Measurements from ENCODE around the gene APOL2.
"Not testable (repeated sequence)": the region's sequence is repeated elsewhere in the genome, so short reads cannot be mapped to it uniquely, and the experiment has no call there.

The APOL2 gene

GRCh38 chr22:36243986-36244385, 4.7 kb upstream of the APOL2 start:
- no peak for DNase-seq (ENCODE audit: low spot score)

GRCh38 chr22:36239150-36239400, 252 bp downstream of the APOL2 start:
- no peak for DNase-seq (ENCODE audit: low spot score)

- no peak for DNase-seq (ENCODE audit: low spot score)
Measured at GRCh38 chr22:36238373-36239149, 766 bp downstream of the APOL2 start.

- DNase-seq (ENCODE audit: low spot score), result no peak
Measured at GRCh38 chr22:36237462-36238372, 1.6 kb downstream of the APOL2 start.

GRCh38 chr22:36236388-36237319, 2.7 kb downstream of the APOL2 start:
- no peak for DNase-seq (ENCODE audit: low spot score)

GRCh38 chr22:36235585-36235984, 3.7 kb downstream of the APOL2 start:
- DNase-seq (ENCODE audit: low spot score), result no peak

- DNase-seq (ENCODE audit: low spot score), result no peak
Measured at GRCh38 chr22:36234919-36235318, 4.4 kb downstream of the APOL2 start.

- DNase-seq (ENCODE audit: low spot score), result no peak
Measured at GRCh38 chr22:36234213-36234612, 5.1 kb downstream of the APOL2 start.

- DNase-seq (ENCODE audit: low spot score), result no peak
Measured at GRCh38 chr22:36233796-36234195, 5.5 kb downstream of the APOL2 start.

- no peak for DNase-seq (ENCODE audit: low spot score)
Measured at GRCh38 chr22:36232715-36233401, 6.5 kb downstream of the APOL2 start.

GRCh38 chr22:36231051-36231450, 8.3 kb downstream of the APOL2 start:
- DNase-seq (ENCODE audit: low spot score), result not testable (repeated sequence)

- DNase-seq (ENCODE audit: low spot score), result not testable (repeated sequence)
Measured at GRCh38 chr22:36229649-36230048, 9.7 kb downstream of the APOL2 start.

- no peak for DNase-seq (ENCODE audit: low spot score)
Measured at GRCh38 chr22:36228944-36229343, 10.4 kb downstream of the APOL2 start.

GRCh38 chr22:36228369-36228768, 11.0 kb downstream of the APOL2 start:
- not testable (repeated sequence) for DNase-seq (ENCODE audit: low spot score)

- DNase-seq (ENCODE audit: low spot score), result no peak
Measured at GRCh38 chr22:36227806-36228205, 11.5 kb downstream of the APOL2 start.

- no peak for DNase-seq (ENCODE audit: low spot score)
Measured at GRCh38 chr22:36227396-36227795, 11.9 kb downstream of the APOL2 start.

- no peak for DNase-seq (ENCODE audit: low spot score)
Measured at GRCh38 chr22:36226189-36226588, 13.1 kb downstream of the APOL2 start.

- no peak for DNase-seq (ENCODE audit: low spot score)
Measured at GRCh38 chr22:36225333-36225922, 13.9 kb downstream of the APOL2 start.

GRCh38 chr22:36224245-36224644, 15.1 kb downstream of the APOL2 start:
- DNase-seq (ENCODE audit: low spot score), result no peak

- DNase-seq (ENCODE audit: low spot score), result no peak
Measured at GRCh38 chr22:36223504-36223903, 15.8 kb downstream of the APOL2 start.

- no peak for DNase-seq (ENCODE audit: low spot score)
Measured at GRCh38 chr22:36222887-36223450, 16.4 kb downstream of the APOL2 start.
